ENCODE results near the gene TARM1.

GRCh38 chr19:54108496-54108895 is 27.3 kb upstream of the TARM1 start:
- TF ChIP-seq EZH2phosphoT487 (IDR thresholded peaks at IDR 0.05; ENCODE audit: insufficient read depth, low read depth) = no peak
- TF ChIP-seq EZH2 (IDR thresholded peaks at IDR 0.05; ENCODE audit: insufficient read depth, poor library complexity, severe bottlenecking) = no peak

All from GM23248 (cell line).